Gastrocnemius medialis (tissue), 4 donors: ENCODE measurements around the gene IL17C. TPM values are rescaled to one million over a fixed set of nuclear protein-coding genes. Genes with fewer than 3 reads are reported as not detected.

Experiments
- ATAC-seq, 2 donors: fragments of 150-250 bp; one replicate each; pipeline ENCODE4 v1.9.1; 2016
- DNase-seq, 2 donors: peaks; one replicate each; pipeline ENCODE4 v3.0.0-alpha.2; 2019
- H3K27ac ChIP-seq, 4 donors: fragments of 200-600 bp; sonication (generic); 1 replicate in 1 of 4; 2 replicates in 3 of 4; pipeline ENCODE4 v1.5.1; 2016 to 2018; ENCODE audit warnings: mild to moderate bottlenecking in 2 of 4, moderate library complexity in 1 of 4
- H3K27me3 ChIP-seq, 3 donors: fragments of 200-600 bp; sonication (generic) in 2 of 3; 1 replicate in 1 of 3; 2 replicates in 2 of 3; pipeline versions ENCODE4 v1.5.1 to v1.6.0; 2016 to 2019; ENCODE audit warnings: mild to moderate bottlenecking in 1 of 3, moderate library complexity in 1 of 3
- H3K36me3 ChIP-seq, 2 donors: fragments of 200-600 bp; sonication (generic) in 1 of 2; one replicate each; pipeline ENCODE4 v1.5.1; 2017 to 2018
- H3K4me1 ChIP-seq, 2 donors: fragments of 200-600 bp; sonication (generic) in 1 of 2; one replicate each; pipeline ENCODE4 v1.5.1; 2016 to 2017; ENCODE audit warnings: mild to moderate bottlenecking in 2 of 2
- H3K4me3 ChIP-seq, 4 donors: fragments of 200-600 bp; sonication (generic) in 3 of 4; 1 replicate in 1 of 4; 2 replicates in 3 of 4; pipeline ENCODE4 v1.5.1; 2016 to 2019; ENCODE audit warnings: mild to moderate bottlenecking in 2 of 4
- H3K9me3 ChIP-seq, 3 donors: fragments of 200-600 bp; sonication (generic) in 2 of 3; 1 replicate in 1 of 3; 2 replicates in 2 of 3; pipeline ENCODE4 v1.5.1; 2016 to 2019
- POLR2A ChIP-seq, 2 donors: fragments of 450-650 bp; IDR thresholded peaks; one replicate each; pipeline ENCODE4 v1.6.1; 2017; ENCODE audit warnings: antibody characterized with exemption in 2 of 2, mild to moderate bottlenecking in 2 of 2, moderate library complexity in 2 of 2
- in situ Hi-C, 4 donors: fragments of 200-750 bp; cut with MboI; loops; one replicate each; pipeline versions ENCODE4 v1.15.0 to v1.8.0; 2017; ENCODE audit warnings: low sequenced_read_pairs in 4 of 4
- intact Hi-C: fragments of 100-400 bp; cut with DNase I; formaldehyde crosslinking; loops from one replicate; pipeline ENCODE4 v1.15.1; 2023; ENCODE audit warnings: low total_unique reads
- total RNA-seq, 4 donors: library from RNA; depleted of rRNA; stranded (reverse); fragments of >200 nt; gene quantifications; one replicate each; pipeline versions ENCODE4 v1.1.0 to v1.2.3, GENCODE V29; 2016
- TF ChIP-seq, protein P1 (sequence below), 5 experiments: fragments of 450-650 bp in 3 of 5; fragments of 200-600 bp in 2 of 5; sonication (generic) in 2 of 5; IDR thresholded peaks in 4 of 5; conservative IDR thresholded peaks in 1 of 5; 1 replicate in 4 of 5; 2 replicates in 1 of 5; pipeline ENCODE4 v1.5.1; 2016 to 2019; ENCODE audit warnings: antibody characterized with exemption in 5 of 5, mild to moderate bottlenecking in 3 of 5, moderate library complexity in 3 of 5

Gene IL17C
- total RNA-seq, 4 donors from 2014 or later = not detected

DNA sequence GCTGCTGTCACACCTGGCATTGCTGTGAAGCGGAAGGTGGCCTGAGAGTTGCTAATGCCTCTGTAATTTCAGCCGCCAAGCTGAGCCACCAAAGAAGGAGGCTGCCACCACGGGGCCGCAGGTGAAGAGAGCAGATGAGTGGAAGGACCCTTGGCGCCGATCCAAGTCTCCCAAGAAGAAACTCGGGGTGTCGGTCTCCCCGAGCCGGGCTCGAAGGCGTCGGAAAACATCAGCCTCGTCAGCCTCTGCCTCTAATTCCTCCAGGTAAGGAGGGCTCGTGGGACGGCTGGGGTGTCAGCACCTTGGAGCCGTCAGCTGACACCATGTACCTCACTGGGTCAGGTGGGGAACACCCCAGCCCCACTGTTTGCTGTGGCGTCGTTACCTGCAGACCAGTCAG is 16.2 kb upstream of the IL17C start:
- DNase-seq = no peak
- in situ Hi-C loops = no loop called here
- intact Hi-C loops = no loop called here
- ATAC-seq = no peak
- no peak for TF ChIP-seq POLR2A (IDR thresholded peaks at IDR 0.05)
- TF ChIP-seq, protein P1, sequence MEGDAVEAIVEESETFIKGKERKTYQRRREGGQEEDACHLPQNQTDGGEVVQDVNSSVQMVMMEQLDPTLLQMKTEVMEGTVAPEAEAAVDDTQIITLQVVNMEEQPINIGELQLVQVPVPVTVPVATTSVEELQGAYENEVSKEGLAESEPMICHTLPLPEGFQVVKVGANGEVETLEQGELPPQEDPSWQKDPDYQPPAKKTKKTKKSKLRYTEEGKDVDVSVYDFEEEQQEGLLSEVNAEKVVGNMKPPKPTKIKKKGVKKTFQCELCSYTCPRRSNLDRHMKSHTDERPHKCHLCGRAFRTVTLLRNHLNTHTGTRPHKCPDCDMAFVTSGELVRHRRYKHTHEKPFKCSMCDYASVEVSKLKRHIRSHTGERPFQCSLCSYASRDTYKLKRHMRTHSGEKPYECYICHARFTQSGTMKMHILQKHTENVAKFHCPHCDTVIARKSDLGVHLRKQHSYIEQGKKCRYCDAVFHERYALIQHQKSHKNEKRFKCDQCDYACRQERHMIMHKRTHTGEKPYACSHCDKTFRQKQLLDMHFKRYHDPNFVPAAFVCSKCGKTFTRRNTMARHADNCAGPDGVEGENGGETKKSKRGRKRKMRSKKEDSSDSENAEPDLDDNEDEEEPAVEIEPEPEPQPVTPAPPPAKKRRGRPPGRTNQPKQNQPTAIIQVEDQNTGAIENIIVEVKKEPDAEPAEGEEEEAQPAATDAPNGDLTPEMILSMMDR (IDR thresholded peaks at IDR 0.05 in 4 of 5, conservative IDR thresholded peaks at IDR 0.05 in 1 of 5) = no peak
- no peaks in the 10 kb centered on the region for H3K27me3 ChIP-seq
- H3K4me3 ChIP-seq = no peak overlapping the region
- H3K27ac ChIP-seq = no peak overlapping the region
- peaks cover 0 to 42% of the 10 kb centered on the region in 2 donors for H3K36me3 ChIP-seq
- no peaks in the 10 kb centered on the region for H3K9me3 ChIP-seq
- H3K4me1 ChIP-seq = peaks cover 0 to 5% of the 10 kb centered on the region in 2 donors

DNA sequence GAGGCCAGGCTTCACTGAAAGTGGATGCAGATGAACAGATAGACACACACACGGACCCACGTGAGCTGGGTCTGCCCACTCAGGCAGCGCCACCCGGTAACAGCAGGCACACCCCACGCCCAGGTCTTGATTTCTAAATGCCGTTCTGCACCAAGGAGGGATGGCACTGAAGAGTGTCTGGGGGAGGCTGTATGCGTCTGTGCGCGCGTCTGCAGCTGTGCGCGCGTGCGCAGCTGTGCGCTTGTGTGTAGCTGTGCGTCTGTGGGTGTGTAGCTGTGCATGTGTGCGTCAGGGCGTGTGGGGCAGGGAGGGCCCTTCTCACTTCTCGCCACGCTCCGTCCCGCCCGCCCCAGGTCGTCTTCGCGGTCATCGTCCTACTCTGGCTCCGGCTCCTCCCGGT is 15.5 kb upstream of the IL17C start:
- in situ Hi-C loops (no loop called here), intact Hi-C loops (no loop called here)

DNA sequence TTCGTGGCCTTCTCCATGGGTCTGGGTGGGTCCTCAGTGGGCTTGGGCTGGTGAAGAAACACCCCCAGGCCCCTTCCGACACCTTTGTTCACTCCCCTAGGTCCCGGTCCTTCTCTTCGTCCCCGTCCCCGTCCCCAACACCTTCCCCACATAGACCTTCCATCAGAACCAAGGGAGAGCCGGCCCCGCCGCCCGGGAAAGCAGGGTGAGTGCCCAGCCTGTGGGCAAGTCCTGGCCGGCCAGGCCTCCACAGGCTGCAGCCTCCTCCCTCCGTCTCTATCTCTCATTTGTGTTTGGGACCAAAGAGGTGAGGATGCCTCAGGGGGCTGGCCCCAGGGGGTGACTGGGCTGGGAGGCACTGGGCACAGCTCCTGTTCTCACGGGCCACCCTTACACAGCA is 14.5 kb upstream of the IL17C start:
- intact Hi-C loops (no loop called here), in situ Hi-C loops (no loop called here)
- TF ChIP-seq, protein P1 (IDR thresholded peaks at IDR 0.05 in 4 of 5, conservative IDR thresholded peaks at IDR 0.05 in 1 of 5) = no peak
- TF ChIP-seq POLR2A (IDR thresholded peaks at IDR 0.05) = no peak

More for the DNA sequence above, 15.5 kb upstream of the IL17C start:
- H3K9me3 ChIP-seq = no peaks in the 10 kb centered on the region
- no peak overlapping the region for H3K27ac ChIP-seq
- H3K27me3 ChIP-seq = no peaks in the 10 kb centered on the region
- peaks cover 0 to 46% of the 10 kb centered on the region in 2 donors for H3K36me3 ChIP-seq
- H3K4me1 ChIP-seq = peaks cover 0 to 5% of the 10 kb centered on the region in 2 donors
- ATAC-seq (no peak), DNase-seq (no peak)
- TF ChIP-seq, protein P1 (IDR thresholded peaks at IDR 0.05 in 4 of 5, conservative IDR thresholded peaks at IDR 0.05 in 1 of 5) = no peak
- H3K4me3 ChIP-seq = no peak overlapping the region

DNA sequence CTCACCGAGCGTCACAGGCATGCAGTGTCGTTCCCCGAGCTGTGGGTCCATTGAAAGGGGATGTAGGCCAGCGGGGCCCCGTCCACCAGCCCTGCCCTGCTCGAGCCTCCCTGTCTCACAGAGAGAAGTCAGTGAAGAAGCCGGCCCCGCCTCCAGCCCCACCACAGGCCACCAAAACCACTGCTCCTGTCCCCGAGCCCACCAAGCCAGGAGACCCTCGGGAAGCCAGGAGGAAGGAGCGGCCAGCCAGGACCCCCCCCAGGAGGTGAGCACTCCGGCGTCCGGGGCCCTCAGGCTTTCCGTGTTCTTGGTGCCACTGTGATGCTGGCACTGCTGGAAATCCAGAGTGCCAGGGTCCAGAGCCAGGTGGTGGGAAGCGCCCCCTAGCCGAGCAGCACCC is 13.9 kb upstream of the IL17C start:
- intact Hi-C loops = no loop called here
- TF ChIP-seq, protein P1 (IDR thresholded peaks at IDR 0.05 in 4 of 5, conservative IDR thresholded peaks at IDR 0.05 in 1 of 5) = no peak
- TF ChIP-seq POLR2A (IDR thresholded peaks at IDR 0.05) = no peak
- no peak overlapping the region for H3K4me3 ChIP-seq
- DNase-seq (no peak), ATAC-seq (no peak)
- no peaks in the 10 kb centered on the region for H3K9me3 ChIP-seq
- no peaks in the 10 kb centered on the region for H3K4me1 ChIP-seq
- in situ Hi-C loops = no loop called here
- H3K36me3 ChIP-seq = peaks cover 0 to 55% of the 10 kb centered on the region in 2 donors
- no peaks in the 10 kb centered on the region for H3K27me3 ChIP-seq
- H3K27ac ChIP-seq = no peak overlapping the region

More for the DNA sequence above, 14.5 kb upstream of the IL17C start:
- no peak for DNase-seq
- ATAC-seq = no peak
- no peaks in the 10 kb centered on the region for H3K9me3 ChIP-seq
- no peak overlapping the region for H3K4me3 ChIP-seq
- no peak overlapping the region for H3K27ac ChIP-seq
- H3K27me3 ChIP-seq = no peaks in the 10 kb centered on the region
- peaks cover 0 to 53% of the 10 kb centered on the region in 2 donors for H3K36me3 ChIP-seq
- no peaks in the 10 kb centered on the region for H3K4me1 ChIP-seq

DNA sequence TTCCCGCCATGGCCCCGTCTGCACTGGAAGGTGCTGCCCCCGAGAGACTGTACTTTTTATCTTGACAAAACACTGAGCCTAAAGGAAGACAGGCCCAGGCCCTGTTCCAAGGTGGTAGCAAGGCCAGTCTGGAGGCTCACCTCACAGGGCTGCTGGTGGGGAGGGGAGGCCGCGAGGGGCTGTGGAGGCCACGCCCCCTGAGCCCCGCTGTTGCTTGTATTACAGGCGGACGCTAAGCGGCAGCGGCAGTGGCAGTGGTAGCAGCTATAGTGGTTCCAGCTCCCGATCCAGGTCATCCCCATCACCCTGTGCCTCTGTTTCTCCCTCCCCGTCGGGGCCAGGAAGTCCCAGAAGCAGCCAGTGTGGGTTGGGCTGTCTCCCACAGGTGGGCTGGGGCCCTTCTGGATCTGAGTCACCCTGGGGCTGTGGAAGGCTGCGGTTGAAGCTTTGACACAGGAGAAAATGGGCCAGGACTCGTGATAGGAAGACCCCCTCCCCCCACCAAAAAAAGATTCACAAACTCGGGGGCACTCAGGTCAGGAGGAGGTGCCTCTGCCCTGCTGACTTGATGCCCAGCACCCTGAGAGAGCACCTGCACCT is 13.3 kb upstream of the IL17C start:
- intact Hi-C loops = no loop called here
- no peak overlapping the region for H3K27ac ChIP-seq

More for the DNA sequence above, 13.3 kb upstream of the IL17C start:
- ATAC-seq = no peak
- no peaks in the 10 kb centered on the region for H3K9me3 ChIP-seq
- no peaks in the 10 kb centered on the region for H3K4me1 ChIP-seq
- in situ Hi-C loops = no loop called here
- DNase-seq = no peak
- H3K27me3 ChIP-seq = no peaks in the 10 kb centered on the region
- H3K36me3 ChIP-seq = peaks cover 0 to 57% of the 10 kb centered on the region in 2 donors
- H3K4me3 ChIP-seq = no peak overlapping the region
- TF ChIP-seq POLR2A (IDR thresholded peaks at IDR 0.05) = no peak
